Neuronal stem cell (in vitro differentiated cells): ENCODE data around the gene PDE7B.

Experiments used
- DNase-seq: peaks from one replicate; pipeline ENCODE4 v3.0.0-alpha.2; 2013; ENCODE audit warnings: low spot score
- H2AFZ ChIP-seq: one replicate; pipeline ENCODE4 v1.6.1; 2013; ENCODE audit warnings: mild to moderate bottlenecking, low read length, inconsistent platforms
- H2AK5ac ChIP-seq: 2 replicates; pipeline ENCODE4 v1.6.1; 2013; ENCODE audit warnings: low read depth, mild to moderate bottlenecking, inconsistent platforms, low read length, moderate library complexity, mixed read lengths
- H2BK120ac ChIP-seq: 2 replicates; pipeline ENCODE4 v1.6.1; 2013; ENCODE audit warnings: low read depth, mild to moderate bottlenecking, inconsistent platforms, low read length, moderate library complexity, mixed read lengths
- H2BK12ac ChIP-seq: one replicate; pipeline ENCODE4 v1.6.1; 2013; ENCODE audit warnings: low read length, inconsistent platforms
- H2BK15ac ChIP-seq: 2 replicates; pipeline ENCODE4 v1.6.1; 2013; ENCODE audit warnings: mild to moderate bottlenecking, low read length, inconsistent platforms, mixed read lengths
- H2BK5ac ChIP-seq: one replicate; pipeline ENCODE4 v1.6.1; 2013; ENCODE audit warnings: inconsistent platforms, mild to moderate bottlenecking, low read length, moderate library complexity
- H3K14ac ChIP-seq: one replicate; pipeline ENCODE4 v1.6.1; 2013; ENCODE audit warnings: low read length, inconsistent platforms
- H3K18ac ChIP-seq: 2 replicates; pipeline ENCODE4 v1.6.1; 2013; ENCODE audit warnings: low read length, inconsistent platforms
- H3K23ac ChIP-seq: 2 replicates; pipeline ENCODE4 v1.6.1; 2013; ENCODE audit warnings: low read depth, mild to moderate bottlenecking, mixed read lengths, low read length, inconsistent platforms; ENCODE audit not compliant: poor library complexity
- H3K27ac ChIP-seq: replicated peaks from 3 replicates; pipeline ENCODE4 v1.5.1; 2013; ENCODE audit warnings: low read length, inconsistent platforms
- H3K27me3 ChIP-seq, 3 experiments: 2 replicates each; pipeline ENCODE4 v1.6.1; 2013; ENCODE audit warnings: low read length in 3 of 3, mild to moderate bottlenecking in 2 of 3, inconsistent platforms in 1 of 3, low read depth in 1 of 3, mixed read lengths in 1 of 3, moderate library complexity in 1 of 3; ENCODE audit not compliant: control insufficient read depth in 3 of 3, insufficient read depth in 3 of 3
- H3K36me3 ChIP-seq, 2 donors: replicated peaks in 1 of 2; 2 replicates each; pipeline ENCODE4 v1.6.1; 2013; ENCODE audit warnings: low read length in 2 of 2; ENCODE audit not compliant: control insufficient read depth in 2 of 2, insufficient read depth in 2 of 2
- H3K4ac ChIP-seq: 2 replicates; pipeline ENCODE4 v1.6.1; 2013; ENCODE audit warnings: inconsistent platforms, mild to moderate bottlenecking, low read length, moderate library complexity
- H3K4me1 ChIP-seq, 2 donors: 1 replicate in 1 of 2; 2 replicates in 1 of 2; pipeline ENCODE4 v1.6.1; 2013; ENCODE audit warnings: low read length in 2 of 2, low read depth in 1 of 2; ENCODE audit not compliant: control insufficient read depth in 2 of 2, insufficient read depth in 1 of 2
- H3K4me2 ChIP-seq: one replicate; pipeline ENCODE4 v1.6.1; 2013; ENCODE audit warnings: mild to moderate bottlenecking, low read length, inconsistent platforms; ENCODE audit not compliant: insufficient read depth, poor library complexity, severe bottlenecking
- H3K4me3 ChIP-seq, 2 donors: 2 replicates each; pipeline ENCODE4 v1.5.1; 2013; ENCODE audit warnings: low read length in 2 of 2, mild to moderate bottlenecking in 2 of 2, inconsistent platforms in 1 of 2, moderate library complexity in 1 of 2
- H3K79me1 ChIP-seq: one replicate; pipeline ENCODE4 v1.6.1; 2013; ENCODE audit warnings: low read depth, mild to moderate bottlenecking, inconsistent platforms, low read length, moderate library complexity
- H3K9ac ChIP-seq: one replicate; pipeline ENCODE4 v1.6.1; 2013; ENCODE audit warnings: mild to moderate bottlenecking, low read depth, low read length, inconsistent platforms; ENCODE audit not compliant: poor library complexity
- H3K9me3 ChIP-seq, 2 donors: replicated peaks in 1 of 2; 2 replicates each; pipeline versions ENCODE3 to v1.6.1; 2013; ENCODE audit warnings: low read length in 2 of 2, mild to moderate bottlenecking in 2 of 2, inconsistent platforms in 1 of 2, low read depth in 1 of 2, mixed read lengths in 1 of 2, moderate library complexity in 1 of 2; ENCODE audit not compliant: control insufficient read depth in 2 of 2, insufficient read depth in 1 of 2
- H4K8ac ChIP-seq: one replicate; pipeline ENCODE4 v1.6.1; 2013; ENCODE audit warnings: low read depth, mild to moderate bottlenecking, inconsistent platforms, low read length, moderate library complexity
- H4K91ac ChIP-seq: one replicate; pipeline ENCODE4 v1.6.1; 2013; ENCODE audit warnings: low read length, low read depth, mild to moderate bottlenecking, inconsistent platforms; ENCODE audit not compliant: poor library complexity
- WGBS, 2 donors: extraction: QIAGEN DNeasy Blood & Tissue Kit; methylation state at CpG; one replicate each; pipeline ENCODE4 v1.1.7; 2013; ENCODE audit warnings: missing lambda C conversion rate in 2 of 2, mixed read lengths in 1 of 2; ENCODE audit not compliant: insufficient read length in 2 of 2, insufficient replicate concordance in 1 of 2; ENCODE audit errors: extremely low coverage in 2 of 2; 5-methylcytosine and 5-hydroxymethylcytosine counted together

PDE7B gene

DNA sequence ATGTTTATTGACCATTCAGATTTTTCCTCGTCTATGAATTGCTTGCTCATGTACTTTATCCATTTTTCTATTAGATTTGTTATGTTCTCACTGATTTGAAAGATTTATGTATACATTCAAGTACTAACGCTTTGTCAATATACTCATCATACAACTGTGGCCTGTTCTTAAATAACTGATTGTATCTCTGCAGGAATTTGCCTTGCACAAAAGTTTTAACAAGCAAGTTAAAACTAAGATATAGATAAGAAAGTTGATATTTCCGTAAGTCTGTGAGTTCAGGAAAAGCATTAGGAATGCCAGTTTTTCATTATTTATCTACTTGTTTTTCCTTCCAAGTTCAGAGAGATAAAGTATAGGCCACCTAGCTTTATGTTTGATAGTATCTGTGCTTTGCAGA is 95.2 kb downstream of the PDE7B start:
- DNase-seq: no peak

GRCh38 chr6:135950669-135951068 is 99.2 kb downstream of the PDE7B start:
- no peak overlapping the region for H2AFZ ChIP-seq
- H3K4me3 ChIP-seq: no peak overlapping the region
- no CpG with 5 or more reads among the region's 7 CpGs for WGBS, 2 donors
- no peak overlapping the region for H4K91ac ChIP-seq
- H3K36me3 ChIP-seq: no peaks in the 10 kb centered on the region
- no peak overlapping the region for H3K4me2 ChIP-seq
- no peak overlapping the region for H3K23ac ChIP-seq
- H3K9me3 ChIP-seq: no peaks in the 10 kb centered on the region
- no peak overlapping the region for H4K8ac ChIP-seq
- H3K4me1 ChIP-seq: no peaks in the 10 kb centered on the region
- H3K14ac ChIP-seq: no peak overlapping the region
- H3K9ac ChIP-seq: no peak overlapping the region
- H2BK120ac ChIP-seq: no peak overlapping the region
- no peak overlapping the region for H3K27ac ChIP-seq
- H3K4ac ChIP-seq: no peak overlapping the region
- no peak overlapping the region for H2AK5ac ChIP-seq
- H3K18ac ChIP-seq: no peak overlapping the region
- H3K27me3 ChIP-seq: no peaks in the 10 kb centered on the region
- H2BK12ac ChIP-seq: no peak overlapping the region
- H2BK5ac ChIP-seq: no peak overlapping the region
- no peaks in the 10 kb centered on the region for H3K79me1 ChIP-seq
- H2BK15ac ChIP-seq: no peak overlapping the region
- DNase-seq: no peak

More for the DNA sequence above, 95.2 kb downstream of the PDE7B start:
- Histone ChIP-seq H4K8ac (no peak overlapping the region), H3K9me3 (no peaks in the 10 kb centered on the region), H2BK15ac (no peak overlapping the region), H4K91ac (no peak overlapping the region), H2BK5ac (no peak overlapping the region), H3K4me2 (no peak overlapping the region), H3K27ac (no peak overlapping the region), H2BK12ac (no peak overlapping the region), H3K14ac (no peak overlapping the region), H3K4me3 (no peak overlapping the region), H2AK5ac (no peak overlapping the region), H3K4me1 (no peaks in the 10 kb centered on the region), H3K27me3 (no peaks in the 10 kb centered on the region), H3K36me3 (no peaks in the 10 kb centered on the region), H3K79me1 (no peaks in the 10 kb centered on the region), H3K4ac (no peak overlapping the region), H3K9ac (no peak overlapping the region), H3K23ac (no peak overlapping the region), H3K18ac (no peak overlapping the region), H2AFZ (no peak overlapping the region), H2BK120ac (no peak overlapping the region)
- WGBS, 2 donors: no CpG with 5 or more reads among the region's 3 CpGs

DNA sequence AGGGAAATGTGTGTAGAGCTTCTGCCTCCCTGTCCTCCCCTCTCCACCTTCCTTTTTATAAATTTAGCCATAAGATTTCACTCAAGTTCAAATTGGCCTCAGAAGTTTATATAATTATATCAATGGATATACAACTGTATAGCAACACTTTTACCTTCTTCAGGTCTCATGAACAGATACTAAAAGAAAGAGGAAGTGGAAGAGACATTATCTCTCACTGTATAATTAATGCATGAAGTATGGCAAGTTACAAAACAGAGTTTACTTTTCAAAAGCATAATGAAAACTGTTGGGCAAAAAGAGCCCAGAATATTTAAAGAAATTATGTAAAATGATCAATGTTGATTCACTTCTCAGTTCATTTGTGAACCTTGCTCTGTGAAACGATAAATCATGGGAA is 99.7 kb downstream of the PDE7B start:
- H2BK12ac ChIP-seq: no peak overlapping the region
- H3K18ac ChIP-seq: no peak overlapping the region
- H3K4me2 ChIP-seq: no peak overlapping the region
- H3K4me3 ChIP-seq: no peak overlapping the region
- H3K27ac ChIP-seq: no peak overlapping the region
- H4K8ac ChIP-seq: no peak overlapping the region
- H4K91ac ChIP-seq: no peak overlapping the region
- H2BK15ac ChIP-seq: no peak overlapping the region
- H2BK120ac ChIP-seq: no peak overlapping the region
- no peak overlapping the region for H3K14ac ChIP-seq
- no peaks in the 10 kb centered on the region for H3K4me1 ChIP-seq
- H3K36me3 ChIP-seq: no peaks in the 10 kb centered on the region
- no CpG with 5 or more reads among the region's 1 CpG for WGBS, 2 donors
- H3K27me3 ChIP-seq: no peaks in the 10 kb centered on the region
- H3K9ac ChIP-seq: no peak overlapping the region
- H2AK5ac ChIP-seq: no peak overlapping the region
- H3K4ac ChIP-seq: no peak overlapping the region
- no peaks in the 10 kb centered on the region for H3K79me1 ChIP-seq
- H2AFZ ChIP-seq: no peak overlapping the region
- DNase-seq: no peak
- H3K23ac ChIP-seq: no peak overlapping the region
- H2BK5ac ChIP-seq: no peak overlapping the region
- no peaks in the 10 kb centered on the region for H3K9me3 ChIP-seq

- no peak for DNase-seq
- Histone ChIP-seq H3K9me3 (no peaks in the 10 kb centered on the region), H2AK5ac (no peak overlapping the region), H3K27ac (no peak overlapping the region), H2BK12ac (no peak overlapping the region), H3K4me3 (no peak overlapping the region), H3K23ac (no peak overlapping the region), H3K36me3 (no peaks in the 10 kb centered on the region), H3K79me1 (no peaks in the 10 kb centered on the region), H2AFZ (no peak overlapping the region), H3K18ac (no peak overlapping the region), H3K4ac (no peak overlapping the region), H3K4me1 (no peaks in the 10 kb centered on the region), H2BK5ac (no peak overlapping the region), H2BK120ac (no peak overlapping the region), H2BK15ac (no peak overlapping the region), H4K8ac (no peak overlapping the region), H3K27me3 (no peaks in the 10 kb centered on the region), H3K9ac (no peak overlapping the region), H4K91ac (no peak overlapping the region), H3K14ac (no peak overlapping the region), H3K4me2 (no peak overlapping the region)
- WGBS, 2 donors: no CpG with 5 or more reads among the region's 5 CpGs
Measured at GRCh38 chr6:135953818-135954217, 102.3 kb downstream of the PDE7B start.
